ENCODE results near the gene SHC2. TPM values are rescaled to one million over a fixed set of nuclear protein-coding genes. Genes with fewer than 3 reads are reported as not detected.

The SHC2 gene
- total and polyA plus RNA-seq, 2 of the 13 experiments (the other 11 are each of a cell fraction or from before 2014, with no cell fraction given), result 9.0 to 18.3 TPM

DNA sequence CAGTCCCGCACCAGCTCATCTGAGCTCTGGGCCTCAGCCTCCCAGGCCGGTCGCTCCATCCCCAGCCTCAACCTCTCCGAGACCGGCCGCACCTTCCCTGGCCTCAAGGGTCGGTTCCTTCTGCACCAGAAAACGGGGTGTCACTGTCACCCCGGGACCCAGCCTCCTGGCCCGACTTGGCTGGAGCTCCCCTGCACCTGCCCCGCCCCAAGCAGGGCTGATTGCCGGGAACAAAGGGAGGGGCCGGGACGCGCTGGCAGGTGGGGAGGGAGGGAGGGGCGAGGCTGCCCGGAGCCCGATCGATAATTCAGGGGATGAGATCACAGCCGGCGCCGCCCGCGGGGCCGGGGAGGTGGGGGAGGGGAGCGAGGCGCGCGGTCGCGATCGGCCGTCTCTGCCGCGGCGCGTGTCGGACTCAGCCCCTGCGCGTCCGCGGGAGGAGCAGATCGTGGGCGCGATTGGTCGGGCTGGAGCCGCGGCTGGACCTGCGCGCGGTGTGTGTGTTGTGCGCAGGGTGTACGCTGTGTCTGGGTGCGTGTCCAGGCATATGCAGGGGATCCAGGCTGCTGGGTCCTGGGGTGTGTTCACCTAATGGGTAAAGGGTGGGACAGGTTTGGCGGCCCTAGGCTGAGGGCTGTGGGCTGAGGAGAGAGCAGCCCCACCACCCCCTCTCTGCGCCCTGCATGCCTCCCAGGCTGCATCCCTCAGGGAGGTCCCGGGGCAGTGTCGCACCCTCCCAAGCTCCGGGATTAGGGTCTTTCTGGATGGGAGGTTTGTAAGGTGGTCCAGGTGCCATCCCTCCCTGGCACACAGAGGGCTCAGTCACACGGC lies 1.1 kb upstream of the SHC2 start (continued):
- TF ChIP-seq ARID5B (CRISPR knock-in tag; IDR thresholded peaks at IDR 0.05), result peak; percentile 81
- peak; percentile 85 for TF ChIP-seq ATF3 (CRISPR knock-in tag; IDR thresholded peaks at IDR 0.05)
- TF ChIP-seq IKZF1 (IDR thresholded peaks at IDR 0.05), result no peak
- no peak for TF ChIP-seq THAP9 (CRISPR knock-in tag; IDR thresholded peaks at IDR 0.05; ENCODE audit: borderline replicate concordance)
- TF ChIP-seq RARA (CRISPR knock-in tag; IDR thresholded peaks at IDR 0.05), result peak; percentile 61
- TF ChIP-seq, protein P1, sequence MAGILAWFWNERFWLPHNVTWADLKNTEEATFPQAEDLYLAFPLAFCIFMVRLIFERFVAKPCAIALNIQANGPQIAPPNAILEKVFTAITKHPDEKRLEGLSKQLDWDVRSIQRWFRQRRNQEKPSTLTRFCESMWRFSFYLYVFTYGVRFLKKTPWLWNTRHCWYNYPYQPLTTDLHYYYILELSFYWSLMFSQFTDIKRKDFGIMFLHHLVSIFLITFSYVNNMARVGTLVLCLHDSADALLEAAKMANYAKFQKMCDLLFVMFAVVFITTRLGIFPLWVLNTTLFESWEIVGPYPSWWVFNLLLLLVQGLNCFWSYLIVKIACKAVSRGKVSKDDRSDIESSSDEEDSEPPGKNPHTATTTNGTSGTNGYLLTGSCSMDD (CRISPR knock-in tag; IDR thresholded peaks at IDR 0.05), result no peak
- TF ChIP-seq ZFP90 (CRISPR knock-in tag; IDR thresholded peaks at IDR 0.05; ENCODE audit: borderline replicate concordance), result 0 out of 2 replicates have a peak, but pooled peaks have one; percentile 0
- no peak for TF ChIP-seq PBX3 (CRISPR knock-in tag; IDR thresholded peaks at IDR 0.05; ENCODE audit: borderline replicate concordance)
- no peak for TF ChIP-seq SMARCE1 (IDR thresholded peaks at IDR 0.05; ENCODE audit: borderline replicate concordance)
- TF ChIP-seq ZNF337 (CRISPR knock-in tag; IDR thresholded peaks at IDR 0.05; ENCODE audit: borderline replicate concordance, low read depth), result no peak
- no peak for TF ChIP-seq ZMAT5 (CRISPR knock-in tag; IDR thresholded peaks at IDR 0.05; ENCODE audit: borderline replicate concordance, low read depth)
- no peak for TF ChIP-seq ZNF414 (CRISPR knock-in tag; IDR thresholded peaks at IDR 0.05)
- no peak for TF ChIP-seq NAIF1 (CRISPR knock-in tag; IDR thresholded peaks at IDR 0.05; ENCODE audit: borderline replicate concordance)
- no peak for TF ChIP-seq TP53 (CRISPR knock-in tag; conservative IDR thresholded peaks at IDR 0.05)
- no peak for TF ChIP-seq ZNF720 (CRISPR knock-in tag; IDR thresholded peaks at IDR 0.05)
- TF ChIP-seq, protein P2, sequence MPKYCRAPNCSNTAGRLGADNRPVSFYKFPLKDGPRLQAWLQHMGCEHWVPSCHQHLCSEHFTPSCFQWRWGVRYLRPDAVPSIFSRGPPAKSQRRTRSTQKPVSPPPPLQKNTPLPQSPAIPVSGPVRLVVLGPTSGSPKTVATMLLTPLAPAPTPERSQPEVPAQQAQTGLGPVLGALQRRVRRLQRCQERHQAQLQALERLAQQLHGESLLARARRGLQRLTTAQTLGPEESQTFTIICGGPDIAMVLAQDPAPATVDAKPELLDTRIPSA (CRISPR knock-in tag; IDR thresholded peaks at IDR 0.05; ENCODE audit: borderline replicate concordance), result no peak
- TF ChIP-seq ZNF124 (CRISPR knock-in tag; IDR thresholded peaks at IDR 0.05), result no peak
